Measurements from ENCODE around the gene ALG6. TPM values are rescaled to one million over a fixed set of nuclear protein-coding genes. Genes with fewer than 3 reads are reported as not detected.

Gene ALG6
- total RNA-seq, 1 donor from 2014 or later = 5.7 TPM

DNA sequence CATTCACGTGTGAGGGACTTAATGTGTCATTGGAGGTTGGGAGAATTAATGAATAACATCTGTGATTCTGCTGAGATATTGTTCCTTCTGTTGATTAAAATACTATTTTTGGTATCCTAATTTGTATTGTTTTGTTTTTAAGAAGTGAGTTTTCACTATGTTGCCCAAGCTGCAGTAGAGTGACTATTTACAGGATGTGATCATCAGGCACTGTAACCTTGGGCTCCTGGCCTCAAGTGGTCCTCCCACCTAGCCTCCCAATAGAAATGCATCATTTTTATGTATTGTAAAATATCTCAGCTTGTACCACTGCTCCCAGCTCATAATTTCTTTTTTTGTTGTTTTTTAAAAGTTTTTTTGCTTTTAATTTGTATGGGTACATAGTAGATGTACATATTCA is 14.3 kb downstream of the ALG6 start:
- no peaks in the 10 kb centered on the region for H3K4me1 ChIP-seq
- no peak overlapping the region for H3K4me3 ChIP-seq
- no peaks in the 10 kb centered on the region for H3K9me3 ChIP-seq
- H3K27ac ChIP-seq = no peak overlapping the region
- intact Hi-C loops (cut with DNase I) = no loop called here
- no peak for DNase-seq (ENCODE audit: low spot score in 2 of 2)
- H3K36me3 ChIP-seq = no peaks in the 10 kb centered on the region
- TF ChIP-seq, protein P1, sequence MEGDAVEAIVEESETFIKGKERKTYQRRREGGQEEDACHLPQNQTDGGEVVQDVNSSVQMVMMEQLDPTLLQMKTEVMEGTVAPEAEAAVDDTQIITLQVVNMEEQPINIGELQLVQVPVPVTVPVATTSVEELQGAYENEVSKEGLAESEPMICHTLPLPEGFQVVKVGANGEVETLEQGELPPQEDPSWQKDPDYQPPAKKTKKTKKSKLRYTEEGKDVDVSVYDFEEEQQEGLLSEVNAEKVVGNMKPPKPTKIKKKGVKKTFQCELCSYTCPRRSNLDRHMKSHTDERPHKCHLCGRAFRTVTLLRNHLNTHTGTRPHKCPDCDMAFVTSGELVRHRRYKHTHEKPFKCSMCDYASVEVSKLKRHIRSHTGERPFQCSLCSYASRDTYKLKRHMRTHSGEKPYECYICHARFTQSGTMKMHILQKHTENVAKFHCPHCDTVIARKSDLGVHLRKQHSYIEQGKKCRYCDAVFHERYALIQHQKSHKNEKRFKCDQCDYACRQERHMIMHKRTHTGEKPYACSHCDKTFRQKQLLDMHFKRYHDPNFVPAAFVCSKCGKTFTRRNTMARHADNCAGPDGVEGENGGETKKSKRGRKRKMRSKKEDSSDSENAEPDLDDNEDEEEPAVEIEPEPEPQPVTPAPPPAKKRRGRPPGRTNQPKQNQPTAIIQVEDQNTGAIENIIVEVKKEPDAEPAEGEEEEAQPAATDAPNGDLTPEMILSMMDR (IDR thresholded peaks at IDR 0.05) = no peak
- no peaks in the 10 kb centered on the region for H3K27me3 ChIP-seq

DNA sequence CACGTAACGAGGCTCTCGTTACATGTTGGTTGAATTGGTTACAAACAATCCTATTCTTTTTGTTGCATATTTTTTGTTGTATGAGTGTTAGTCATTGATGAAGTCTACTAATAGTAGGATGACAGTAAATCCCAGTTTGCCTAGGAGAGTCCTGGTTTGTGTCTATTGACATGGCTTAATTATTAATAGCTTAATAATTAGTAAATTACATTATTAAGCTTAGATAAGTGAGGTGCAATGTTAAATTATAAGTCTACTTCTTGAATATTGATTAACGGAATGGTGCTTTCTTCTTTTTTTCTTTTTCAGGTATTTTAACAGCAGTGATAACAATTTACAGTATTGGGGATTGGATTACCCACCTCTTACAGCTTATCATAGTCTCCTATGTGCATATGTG is 34.5 kb downstream of the ALG6 start:
- intact Hi-C loops (cut with DNase I) = no loop called here
- peaks cover 0 to 19% of the 10 kb centered on the region in 2 donors for H3K36me3 ChIP-seq
- DNase-seq (ENCODE audit: low spot score in 2 of 2) = no peak

DNA sequence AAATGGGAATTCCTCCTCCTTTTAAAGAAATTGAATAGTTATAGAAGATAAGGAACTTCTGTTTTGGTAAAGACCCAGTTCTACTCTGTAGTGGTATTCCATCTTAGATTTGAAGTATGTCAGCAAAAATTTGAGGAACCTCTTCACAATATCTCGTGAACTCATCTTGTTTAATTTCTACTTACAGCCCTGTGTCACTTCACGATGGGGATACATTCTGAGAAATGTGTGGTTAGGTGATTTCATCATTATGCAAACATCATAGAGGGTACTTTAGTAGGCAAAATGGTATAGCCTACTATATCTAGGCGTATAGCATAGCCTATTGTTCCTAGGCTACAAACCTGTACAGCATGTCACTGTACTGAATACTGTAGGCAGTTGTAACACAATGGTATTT is 36.0 kb downstream of the ALG6 start:
- TF ChIP-seq, protein P1 (IDR thresholded peaks at IDR 0.05) = no peak
- DNase-seq (ENCODE audit: low spot score in 2 of 2) = no peak
- Histone ChIP-seq H3K9me3 (no peaks in the 10 kb centered on the region), H3K4me3 (no peak overlapping the region), H3K36me3 (peaks cover 0 to 11% of the 10 kb centered on the region in 2 donors), H3K27ac (no peak overlapping the region), H3K4me1 (no peaks in the 10 kb centered on the region), H3K27me3 (no peaks in the 10 kb centered on the region)
- intact Hi-C loops (cut with DNase I) = no loop called here

More for the DNA sequence above, 34.5 kb downstream of the ALG6 start:
- Histone ChIP-seq H3K4me1 (no peaks in the 10 kb centered on the region), H3K4me3 (no peak overlapping the region), H3K9me3 (no peaks in the 10 kb centered on the region), H3K27ac (no peak overlapping the region), H3K27me3 (no peaks in the 10 kb centered on the region)
- TF ChIP-seq, protein P1 (IDR thresholded peaks at IDR 0.05) = no peak

DNA sequence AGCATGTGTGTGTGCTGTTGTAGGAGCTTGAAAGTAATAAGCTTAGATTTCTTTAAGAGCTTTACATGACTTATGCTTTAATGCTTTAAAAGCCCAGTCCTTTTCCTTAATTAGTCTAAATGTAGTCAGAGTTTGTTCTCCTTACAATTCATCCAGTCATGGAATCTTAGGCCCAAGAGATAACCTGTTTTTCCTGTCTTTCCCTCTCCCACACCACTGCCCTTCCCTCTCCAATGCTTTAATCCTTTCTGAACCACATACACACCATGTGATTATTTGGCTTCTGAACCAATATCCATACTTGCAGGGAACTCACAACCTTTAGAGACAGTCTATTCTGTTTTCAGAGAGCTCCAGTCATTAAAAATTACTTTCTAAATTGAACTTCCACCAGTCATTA is 37.6 kb downstream of the ALG6 start:
- TF ChIP-seq, protein P1 (IDR thresholded peaks at IDR 0.05) = no peak
- intact Hi-C loops (cut with DNase I) = no loop called here
- no peaks in the 10 kb centered on the region for H3K4me1 ChIP-seq
- H3K27me3 ChIP-seq = no peaks in the 10 kb centered on the region
- H3K27ac ChIP-seq = no peak overlapping the region
- peaks cover 0 to 5% of the 10 kb centered on the region in 2 donors for H3K36me3 ChIP-seq
- DNase-seq (ENCODE audit: low spot score in 2 of 2) = no peak
- no peaks in the 10 kb centered on the region for H3K9me3 ChIP-seq
- H3K4me3 ChIP-seq = no peak overlapping the region

DNA sequence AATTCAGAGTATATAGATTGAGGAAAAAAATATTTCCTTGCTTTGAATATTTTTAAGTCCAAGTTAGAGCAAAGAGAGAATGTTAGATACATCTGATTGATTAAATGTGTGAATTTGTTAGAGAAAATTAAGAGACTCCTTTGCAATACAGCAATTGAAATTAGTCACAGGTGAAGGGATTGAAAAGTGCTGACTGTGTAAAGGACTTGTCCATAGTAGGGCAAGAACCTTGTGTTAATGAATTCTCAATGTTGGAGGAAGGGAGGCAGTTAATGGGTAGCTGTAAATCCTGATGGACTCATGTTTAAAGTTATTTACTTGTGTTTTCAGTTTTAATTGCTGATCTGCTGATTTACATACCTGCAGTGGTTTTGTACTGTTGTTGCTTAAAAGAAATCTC is 38.6 kb downstream of the ALG6 start:
- Histone ChIP-seq H3K9me3 (no peaks in the 10 kb centered on the region), H3K27ac (no peak overlapping the region), H3K27me3 (no peaks in the 10 kb centered on the region), H3K36me3 (peaks cover 0 to 5% of the 10 kb centered on the region in 2 donors), H3K4me3 (no peak overlapping the region), H3K4me1 (no peaks in the 10 kb centered on the region)
- intact Hi-C loops (cut with DNase I) = no loop called here
- DNase-seq (ENCODE audit: low spot score in 2 of 2) = no peak
- TF ChIP-seq, protein P1 (IDR thresholded peaks at IDR 0.05) = no peak

DNA sequence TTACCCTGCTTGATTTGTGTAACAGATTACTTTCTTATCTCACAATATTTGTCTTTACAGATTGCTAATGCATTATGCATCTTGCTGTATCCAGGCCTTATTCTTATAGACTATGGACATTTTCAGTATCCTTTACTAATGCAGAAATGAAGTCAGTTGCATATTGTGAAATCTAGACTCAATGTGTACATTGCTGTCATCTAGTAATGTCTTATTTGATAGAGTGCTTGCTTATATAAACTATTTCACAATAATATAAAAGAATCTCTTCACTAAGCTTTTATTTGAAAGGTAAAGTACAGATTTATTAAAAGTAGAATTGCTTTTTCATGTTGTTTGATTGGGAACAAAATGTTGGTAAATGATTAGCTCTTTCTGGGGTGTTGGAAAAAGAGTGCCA is 39.6 kb downstream of the ALG6 start:
- intact Hi-C loops (cut with DNase I) = no loop called here
- H3K27ac ChIP-seq = no peak overlapping the region

More for the DNA sequence above, 39.6 kb downstream of the ALG6 start:
- H3K4me3 ChIP-seq = no peak overlapping the region
- no peaks in the 10 kb centered on the region for H3K4me1 ChIP-seq
- H3K27me3 ChIP-seq = no peaks in the 10 kb centered on the region
- TF ChIP-seq, protein P1 (IDR thresholded peaks at IDR 0.05) = no peak
- no peak for DNase-seq (ENCODE audit: low spot score in 2 of 2)
- no peaks in the 10 kb centered on the region for H3K9me3 ChIP-seq
- H3K36me3 ChIP-seq = peaks cover 0 to 10% of the 10 kb centered on the region in 2 donors

Measured in ascending aorta (tissue), 2 donors.